Measurements from ENCODE around the gene HELQ. TPM values are rescaled to one million over a fixed set of nuclear protein-coding genes. Genes with fewer than 3 reads are reported as not detected.

Gene HELQ
- total RNA-seq, 1 experiment from 2014 or later, result 7.0 TPM

DNA sequence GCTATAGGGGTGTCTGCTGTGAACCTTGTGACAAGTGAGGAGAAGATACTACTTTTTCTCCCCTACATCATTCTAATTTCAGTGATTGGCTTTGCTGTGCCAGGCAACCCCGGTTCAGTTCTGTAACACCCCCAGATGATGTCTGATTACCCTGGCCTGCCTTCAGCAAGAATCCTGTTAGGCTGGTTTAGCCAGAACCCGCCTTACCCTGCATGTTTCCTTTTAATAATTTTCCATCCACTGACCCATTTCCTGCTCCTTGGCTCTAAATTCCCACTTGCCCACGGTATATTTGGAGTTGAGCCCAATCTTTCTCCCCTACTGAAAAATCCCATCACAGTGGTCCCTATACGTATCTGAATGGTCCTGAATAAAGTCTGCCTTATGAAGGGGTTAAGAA, 74.5 kb downstream of the HELQ start:
- no peaks in the 10 kb centered on the region for H3K36me3 ChIP-seq (ENCODE audit: low read depth)
- H3K4me2 ChIP-seq, result peak overlapping the region; percentile 52
- H3K9me3 ChIP-seq (ENCODE audit: insufficient read depth, low read depth), result peaks cover 3% of the 10 kb centered on the region; the same call in 1 of the 2 replicates
- no peaks in the 10 kb centered on the region for H3K27me3 ChIP-seq (ENCODE audit: insufficient read depth, low read depth)
- DNase-seq, result peak; percentile 39 to 55
- peak overlapping the region; percentile 37; the same call in 1 of the 2 replicates for H3K27ac ChIP-seq
- no peaks in the 10 kb centered on the region for H4K20me1 ChIP-seq (ENCODE audit: insufficient read depth)
- H3K79me2 ChIP-seq (ENCODE audit: low read depth), result no peaks in the 10 kb centered on the region
- POLR2A ChIA-PET (ENCODE audit: unreplicated experiment), result no interaction called here
- H3F3A ChIP-seq (ENCODE audit: insufficient read depth, low read depth), result no peaks in the 10 kb centered on the region
- no peaks in the 10 kb centered on the region for H3K9me2 ChIP-seq (ENCODE audit: insufficient read depth)
- CTCF ChIA-PET, result no interaction called here
- no peak overlapping the region for H3K4me3 ChIP-seq
- intact Hi-C loops (cut with micrococcal nuclease; ENCODE audit: unreplicated experiment), result no loop called here
- TF ChIP-seq EZH2 (IDR thresholded peaks at IDR 0.05; ENCODE audit: low read depth), result no peak
- no peak for TF ChIP-seq CTCF (conservative IDR thresholded peaks at IDR 0.05)
- BruUV-seq (replicated peaks), result no TSS peak
- H2AFZ ChIP-seq, result no peak overlapping the region
- H3K4me1 ChIP-seq (replicated peaks; ENCODE audit: insufficient read depth), result peaks cover 18% of the 10 kb centered on the region

GRCh38 chr4:83378419-83378818, 77.2 kb downstream of the HELQ start:
- no peak for DNase-seq
- no peak overlapping the region for H2AFZ ChIP-seq
- no peaks in the 10 kb centered on the region for H4K20me1 ChIP-seq (ENCODE audit: insufficient read depth)
- H3K4me3 ChIP-seq, result no peak overlapping the region
- ChIA-PET CTCF (no interaction called here), POLR2A (ENCODE audit: unreplicated experiment) (no interaction called here)
- no peaks in the 10 kb centered on the region for H3K36me3 ChIP-seq (ENCODE audit: low read depth)
- no peak for TF ChIP-seq CTCF (conservative IDR thresholded peaks at IDR 0.05)
- TF ChIP-seq EZH2 (IDR thresholded peaks at IDR 0.05; ENCODE audit: low read depth), result no peak
- H3F3A ChIP-seq (ENCODE audit: insufficient read depth, low read depth), result no peaks in the 10 kb centered on the region
- H3K9me2 ChIP-seq (ENCODE audit: insufficient read depth), result no peaks in the 10 kb centered on the region
- H3K27me3 ChIP-seq (ENCODE audit: insufficient read depth, low read depth), result no peaks in the 10 kb centered on the region
- BruUV-seq (replicated peaks), result no TSS peak
- no peak overlapping the region for H3K4me2 ChIP-seq
- intact Hi-C loops (cut with micrococcal nuclease; ENCODE audit: unreplicated experiment), result no loop called here
- peaks cover 18% of the 10 kb centered on the region for H3K4me1 ChIP-seq (replicated peaks; ENCODE audit: insufficient read depth)
- no peaks in the 10 kb centered on the region for H3K79me2 ChIP-seq (ENCODE audit: low read depth)
- peaks cover 3% of the 10 kb centered on the region; the same call in 1 of the 2 replicates for H3K9me3 ChIP-seq (ENCODE audit: insufficient read depth, low read depth)
- H3K27ac ChIP-seq, result no peak overlapping the region

DNA sequence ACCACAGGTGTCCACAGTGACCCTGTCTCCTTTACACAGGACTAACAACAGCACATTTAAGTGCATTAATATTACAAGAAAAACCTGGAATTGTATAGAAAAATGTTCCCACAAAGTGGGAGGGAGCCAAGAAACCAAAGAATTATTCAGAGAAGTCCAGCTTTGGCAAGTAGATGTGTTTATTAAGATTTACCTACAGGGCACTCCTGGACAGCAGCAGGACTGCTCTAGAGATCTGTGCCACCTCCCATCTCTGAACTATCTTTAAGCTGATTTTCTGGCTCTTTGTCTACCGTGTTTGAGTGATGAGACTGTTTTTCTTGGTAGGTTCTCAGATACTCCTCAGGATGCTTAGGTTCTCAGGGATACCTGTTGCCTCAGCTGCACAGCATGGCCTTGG, 82.7 kb downstream of the HELQ start:
- Histone ChIP-seq H3K27me3 (ENCODE audit: insufficient read depth, low read depth) (no peaks in the 10 kb centered on the region), H3K4me1 (replicated peaks; ENCODE audit: insufficient read depth) (no peaks in the 10 kb centered on the region), H3K9me2 (ENCODE audit: insufficient read depth) (no peaks in the 10 kb centered on the region), H3K36me3 (ENCODE audit: low read depth) (no peaks in the 10 kb centered on the region), H4K20me1 (ENCODE audit: insufficient read depth) (no peaks in the 10 kb centered on the region), H2AFZ (no peak overlapping the region), H3K4me3 (no peak overlapping the region), H3K27ac (no peak overlapping the region), H3K4me2 (no peak overlapping the region), H3F3A (ENCODE audit: insufficient read depth, low read depth) (no peaks in the 10 kb centered on the region), H3K79me2 (ENCODE audit: low read depth) (no peaks in the 10 kb centered on the region), H3K9me3 (ENCODE audit: insufficient read depth, low read depth) (peaks cover under 1% of the 10 kb centered on the region; the same call in 1 of the 2 replicates)
- no peak for DNase-seq
- POLR2A ChIA-PET (ENCODE audit: unreplicated experiment), result no interaction called here
- CTCF ChIA-PET, result no interaction called here
- no TSS peak for BruUV-seq (replicated peaks)
- intact Hi-C loops (cut with micrococcal nuclease; ENCODE audit: unreplicated experiment), result no loop called here
- no peak for TF ChIP-seq CTCF (conservative IDR thresholded peaks at IDR 0.05)
- TF ChIP-seq EZH2 (IDR thresholded peaks at IDR 0.05; ENCODE audit: low read depth), result no peak
